ENCODE results near the gene CELSR1. TPM values are rescaled to one million over a fixed set of nuclear protein-coding genes. Genes with fewer than 3 reads are reported as not detected.

The CELSR1 gene
- total RNA-seq, 1 donor from 2014 or later: 27.6 TPM

DNA sequence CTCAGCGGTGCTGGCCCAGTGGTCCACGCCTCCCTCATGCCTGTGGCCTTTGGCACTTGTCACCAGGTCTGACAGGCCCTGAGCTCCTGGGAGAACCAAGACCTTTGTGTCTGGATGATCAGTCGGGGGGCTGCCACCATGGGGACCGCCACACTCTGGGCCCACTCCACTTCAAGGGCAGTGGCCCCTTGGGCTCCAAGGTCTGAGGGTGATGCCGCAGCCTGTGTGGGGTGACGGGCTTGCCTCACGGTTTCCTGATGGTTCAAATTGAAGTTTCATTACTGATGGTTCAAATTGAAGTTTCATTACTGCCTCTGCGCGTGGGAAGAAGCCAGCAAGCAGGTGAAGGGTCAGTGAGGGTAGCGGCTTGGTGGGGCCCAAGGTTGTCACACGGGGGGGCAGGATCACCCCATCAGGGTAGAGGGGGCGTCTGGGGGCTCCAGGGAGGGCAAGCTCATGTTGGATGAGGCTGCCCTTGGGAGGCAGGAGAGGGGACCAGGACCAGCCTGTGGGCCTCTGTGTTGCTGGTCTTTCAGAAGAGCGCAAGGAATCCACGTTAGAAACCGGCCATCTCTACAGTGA, 174.4 kb downstream of the CELSR1 start:
- Histone ChIP-seq H4K20me1 (ENCODE audit: insufficient read depth, low read length) (peaks cover 9% of the 10 kb centered on the region), H3K4me2 (ENCODE audit: low read length) (no peak overlapping the region), H3K79me2 (ENCODE audit: insufficient read depth, low read length) (no peaks in the 10 kb centered on the region), H3K4me1 (ENCODE audit: insufficient read depth, low read length) (no peaks in the 10 kb centered on the region), H3K36me3 (ENCODE audit: insufficient read depth, low read length) (no peaks in the 10 kb centered on the region), H3K9ac (ENCODE audit: low read length) (no peak overlapping the region), H3K27me3 (ENCODE audit: insufficient read depth, low read length) (no peaks in the 10 kb centered on the region), H3K9me3 (ENCODE audit: insufficient read depth, low read depth, low read length) (no peaks in the 10 kb centered on the region), H3K4me3 (ENCODE audit: insufficient read depth, low read depth, low read length) (no peak overlapping the region), H2AFZ (ENCODE audit: low read depth, low read length) (no peak overlapping the region), H3K27ac (ENCODE audit: low read depth, low read length) (no peak overlapping the region)
- Mint-ChIP-seq H3K4me3 (ENCODE audit: unreplicated experiment) (no peak overlapping the region), H3K27me3 (ENCODE audit: low read depth, unreplicated experiment) (no peaks in the 10 kb centered on the region), H3K9me3 (ENCODE audit: unreplicated experiment) (no peaks in the 10 kb centered on the region), H3K36me3 (ENCODE audit: low read depth, unreplicated experiment) (peaks cover 17% of the 10 kb centered on the region), H3K4me1 (ENCODE audit: low read depth, unreplicated experiment) (peaks cover 7% of the 10 kb centered on the region), H3K27ac (ENCODE audit: unreplicated experiment) (no peak overlapping the region)
- DNase-seq (ENCODE audit: low read depth) (no peak), FAIRE-seq (no peak)
- TF ChIP-seq, protein P1, sequence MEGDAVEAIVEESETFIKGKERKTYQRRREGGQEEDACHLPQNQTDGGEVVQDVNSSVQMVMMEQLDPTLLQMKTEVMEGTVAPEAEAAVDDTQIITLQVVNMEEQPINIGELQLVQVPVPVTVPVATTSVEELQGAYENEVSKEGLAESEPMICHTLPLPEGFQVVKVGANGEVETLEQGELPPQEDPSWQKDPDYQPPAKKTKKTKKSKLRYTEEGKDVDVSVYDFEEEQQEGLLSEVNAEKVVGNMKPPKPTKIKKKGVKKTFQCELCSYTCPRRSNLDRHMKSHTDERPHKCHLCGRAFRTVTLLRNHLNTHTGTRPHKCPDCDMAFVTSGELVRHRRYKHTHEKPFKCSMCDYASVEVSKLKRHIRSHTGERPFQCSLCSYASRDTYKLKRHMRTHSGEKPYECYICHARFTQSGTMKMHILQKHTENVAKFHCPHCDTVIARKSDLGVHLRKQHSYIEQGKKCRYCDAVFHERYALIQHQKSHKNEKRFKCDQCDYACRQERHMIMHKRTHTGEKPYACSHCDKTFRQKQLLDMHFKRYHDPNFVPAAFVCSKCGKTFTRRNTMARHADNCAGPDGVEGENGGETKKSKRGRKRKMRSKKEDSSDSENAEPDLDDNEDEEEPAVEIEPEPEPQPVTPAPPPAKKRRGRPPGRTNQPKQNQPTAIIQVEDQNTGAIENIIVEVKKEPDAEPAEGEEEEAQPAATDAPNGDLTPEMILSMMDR (IDR thresholded peaks at IDR 0.05; ENCODE audit: insufficient read depth, low read depth, low read length): no peak

DNA sequence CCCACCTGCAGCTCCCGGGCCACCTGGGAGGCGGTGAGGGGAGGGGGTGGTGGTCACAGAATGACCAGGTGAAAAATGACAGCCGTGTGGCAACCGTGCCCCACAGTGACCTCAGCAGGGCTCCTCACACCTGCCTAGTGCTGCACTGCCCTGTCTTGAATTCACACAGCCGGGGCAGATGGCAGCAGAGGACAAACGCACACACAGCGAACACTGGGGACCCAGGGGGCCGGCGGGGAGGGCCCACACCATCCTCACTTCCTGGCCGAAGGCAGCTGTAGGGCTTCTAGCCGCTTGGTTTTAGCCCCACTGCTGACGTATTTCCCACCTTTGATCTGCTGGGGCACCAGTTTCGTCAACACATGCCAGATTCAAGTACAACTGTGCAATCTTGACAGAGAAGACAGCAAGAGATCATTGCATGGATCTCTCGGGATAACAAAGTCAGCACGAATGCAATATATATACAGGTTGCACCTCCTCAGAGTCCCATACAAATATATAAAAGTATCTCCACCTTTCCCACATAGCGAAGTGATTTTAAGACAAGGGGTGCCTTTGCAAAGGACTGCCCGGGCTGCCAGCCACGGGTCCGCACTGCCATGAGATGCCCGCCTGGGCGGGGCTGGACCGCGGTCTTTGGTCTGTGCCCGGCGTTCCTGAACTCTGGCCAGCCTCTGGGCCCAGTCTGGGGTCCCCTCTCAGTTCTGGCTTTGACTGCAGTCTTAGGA, 175.1 kb downstream of the CELSR1 start:
- FAIRE-seq (no peak), DNase-seq (ENCODE audit: low read depth) (no peak)
- H3K4me3 Mint-ChIP-seq (ENCODE audit: unreplicated experiment): no peak overlapping the region
- peaks cover 18% of the 10 kb centered on the region for H3K36me3 Mint-ChIP-seq (ENCODE audit: low read depth, unreplicated experiment)
- Histone ChIP-seq H3K79me2 (ENCODE audit: insufficient read depth, low read length) (no peaks in the 10 kb centered on the region), H4K20me1 (ENCODE audit: insufficient read depth, low read length) (peaks cover 10% of the 10 kb centered on the region), H2AFZ (ENCODE audit: low read depth, low read length) (no peak overlapping the region), H3K9me3 (ENCODE audit: insufficient read depth, low read depth, low read length) (no peaks in the 10 kb centered on the region), H3K9ac (ENCODE audit: low read length) (no peak overlapping the region), H3K27me3 (ENCODE audit: insufficient read depth, low read length) (no peaks in the 10 kb centered on the region), H3K4me1 (ENCODE audit: insufficient read depth, low read length) (no peaks in the 10 kb centered on the region), H3K36me3 (ENCODE audit: insufficient read depth, low read length) (no peaks in the 10 kb centered on the region), H3K4me2 (ENCODE audit: low read length) (no peak overlapping the region), H3K4me3 (ENCODE audit: insufficient read depth, low read depth, low read length) (no peak overlapping the region), H3K27ac (ENCODE audit: low read depth, low read length) (no peak overlapping the region)
- H3K4me1 Mint-ChIP-seq (ENCODE audit: low read depth, unreplicated experiment): peaks cover 7% of the 10 kb centered on the region
- no peaks in the 10 kb centered on the region for H3K9me3 Mint-ChIP-seq (ENCODE audit: unreplicated experiment)
- no peaks in the 10 kb centered on the region for H3K27me3 Mint-ChIP-seq (ENCODE audit: low read depth, unreplicated experiment)
- TF ChIP-seq EZH2 (IDR thresholded peaks at IDR 0.05; ENCODE audit: insufficient read depth, low read length): no peak
- TF ChIP-seq, protein P1 (IDR thresholded peaks at IDR 0.05; ENCODE audit: insufficient read depth, low read depth, low read length): no peak
- H3K27ac Mint-ChIP-seq (ENCODE audit: unreplicated experiment): no peak overlapping the region

DNA sequence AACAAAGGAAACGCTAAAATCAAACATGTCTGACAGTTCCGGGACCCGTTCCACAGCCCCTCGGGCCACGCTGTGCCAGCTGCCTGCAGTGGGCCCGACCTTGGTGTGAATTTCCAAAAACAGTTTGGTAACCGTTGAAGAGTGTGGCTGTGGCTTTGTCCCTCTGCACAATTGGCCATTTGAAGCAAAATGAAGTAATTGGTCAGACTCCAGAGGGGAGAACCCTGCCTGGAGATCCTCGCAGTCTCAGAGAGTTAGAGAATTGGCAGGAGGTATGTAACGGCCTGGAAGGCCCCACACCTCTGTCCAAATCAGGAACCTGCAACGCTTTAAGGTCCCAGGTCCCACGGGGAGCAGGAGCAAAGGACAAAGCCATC, 175.6 kb downstream of the CELSR1 start:
- no peak overlapping the region for H3K27ac Mint-ChIP-seq (ENCODE audit: unreplicated experiment)
- Histone ChIP-seq H4K20me1 (ENCODE audit: insufficient read depth, low read length) (peaks cover 11% of the 10 kb centered on the region), H3K9me3 (ENCODE audit: insufficient read depth, low read depth, low read length) (no peaks in the 10 kb centered on the region), H3K4me3 (ENCODE audit: insufficient read depth, low read depth, low read length) (no peak overlapping the region), H3K4me2 (ENCODE audit: low read length) (no peak overlapping the region), H3K4me1 (ENCODE audit: insufficient read depth, low read length) (no peaks in the 10 kb centered on the region), H3K9ac (ENCODE audit: low read length) (no peak overlapping the region), H3K79me2 (ENCODE audit: insufficient read depth, low read length) (no peaks in the 10 kb centered on the region), H3K27ac (ENCODE audit: low read depth, low read length) (no peak overlapping the region), H2AFZ (ENCODE audit: low read depth, low read length) (no peak overlapping the region), H3K27me3 (ENCODE audit: insufficient read depth, low read length) (no peaks in the 10 kb centered on the region), H3K36me3 (ENCODE audit: insufficient read depth, low read length) (no peaks in the 10 kb centered on the region)
- no peaks in the 10 kb centered on the region for H3K9me3 Mint-ChIP-seq (ENCODE audit: unreplicated experiment)
- no peak overlapping the region for H3K4me3 Mint-ChIP-seq (ENCODE audit: unreplicated experiment)
- FAIRE-seq (no peak), DNase-seq (ENCODE audit: low read depth) (no peak)
- peaks cover 7% of the 10 kb centered on the region for H3K4me1 Mint-ChIP-seq (ENCODE audit: low read depth, unreplicated experiment)
- peaks cover 20% of the 10 kb centered on the region for H3K36me3 Mint-ChIP-seq (ENCODE audit: low read depth, unreplicated experiment)
- H3K27me3 Mint-ChIP-seq (ENCODE audit: low read depth, unreplicated experiment): no peaks in the 10 kb centered on the region
- no peak for TF ChIP-seq EZH2 (IDR thresholded peaks at IDR 0.05; ENCODE audit: insufficient read depth, low read length)
- TF ChIP-seq, protein P1 (IDR thresholded peaks at IDR 0.05; ENCODE audit: insufficient read depth, low read depth, low read length): no peak
